ENCODE measurements around the gene RASA3.

The RASA3 gene

DNA sequence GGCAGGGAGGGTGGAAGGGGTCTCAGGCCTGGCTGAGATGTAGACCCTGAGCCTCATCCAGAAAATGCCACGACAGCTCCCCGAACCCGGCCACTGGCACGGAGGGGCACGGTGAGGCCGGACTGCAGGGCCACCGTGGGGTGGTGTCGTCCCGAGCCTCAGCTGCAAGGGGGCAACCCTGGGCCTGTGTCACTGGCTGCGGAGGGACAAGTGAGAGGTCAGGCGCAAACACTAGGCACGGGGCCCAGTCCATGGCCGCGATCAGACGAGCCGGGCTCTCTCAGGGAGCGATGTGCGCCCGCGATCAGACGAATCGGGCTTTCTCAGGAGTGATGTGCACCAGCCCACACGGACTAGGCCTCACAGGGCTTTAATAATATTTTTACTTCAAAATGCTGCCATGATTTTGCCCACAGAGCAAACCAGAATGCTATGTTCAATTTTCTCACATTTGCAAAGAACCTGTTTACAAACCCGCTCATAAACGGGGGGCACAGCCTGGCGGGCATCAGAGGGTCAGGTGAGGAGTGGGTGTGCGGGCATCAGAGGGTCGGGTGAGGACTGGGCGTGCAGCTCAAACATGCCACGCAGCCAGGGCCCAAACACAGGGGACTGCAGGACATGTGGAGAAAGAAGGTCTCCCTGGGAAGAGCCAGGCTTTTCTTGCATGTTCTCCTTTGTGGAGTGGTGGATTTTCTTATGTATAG, 115.9 kb downstream of the RASA3 start:
- DNase-seq: no peak

- DNase-seq: peak in 1 of 2 donors; percentile 19
Measured at GRCh38 chr13:114015969-114016295, 116.5 kb downstream of the RASA3 start.

GRCh38 chr13:114015111-114015968, 117.1 kb downstream of the RASA3 start:
- DNase-seq: no peak

- DNase-seq: no peak
Measured at GRCh38 chr13:114013952-114014629, 118.3 kb downstream of the RASA3 start.

GRCh38 chr13:114013336-114013735, 119.1 kb downstream of the RASA3 start:
- DNase-seq: no peak

DNA sequence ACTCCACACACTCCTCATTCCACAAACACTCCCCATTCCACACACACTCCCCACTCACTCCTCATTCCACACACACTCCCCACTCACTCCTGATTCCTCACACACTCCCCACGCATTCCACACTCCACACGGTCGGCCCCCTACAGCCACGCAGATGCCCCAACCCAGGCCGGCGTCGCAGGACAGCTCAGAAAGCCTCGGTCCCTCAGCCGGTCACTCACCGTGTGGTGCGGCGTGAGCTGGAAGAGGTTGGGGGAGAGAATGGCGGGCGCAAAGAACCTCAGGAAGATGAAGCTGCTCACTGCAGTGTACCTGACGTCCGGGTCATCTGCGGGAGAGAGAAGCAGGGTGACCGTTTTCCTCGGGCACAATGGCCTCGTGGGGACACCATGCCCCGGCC, 119.5 kb downstream of the RASA3 start:
- no peak for DNase-seq

GRCh38 chr13:114012141-114012540, 120.3 kb downstream of the RASA3 start:
- no peak for DNase-seq

DNA sequence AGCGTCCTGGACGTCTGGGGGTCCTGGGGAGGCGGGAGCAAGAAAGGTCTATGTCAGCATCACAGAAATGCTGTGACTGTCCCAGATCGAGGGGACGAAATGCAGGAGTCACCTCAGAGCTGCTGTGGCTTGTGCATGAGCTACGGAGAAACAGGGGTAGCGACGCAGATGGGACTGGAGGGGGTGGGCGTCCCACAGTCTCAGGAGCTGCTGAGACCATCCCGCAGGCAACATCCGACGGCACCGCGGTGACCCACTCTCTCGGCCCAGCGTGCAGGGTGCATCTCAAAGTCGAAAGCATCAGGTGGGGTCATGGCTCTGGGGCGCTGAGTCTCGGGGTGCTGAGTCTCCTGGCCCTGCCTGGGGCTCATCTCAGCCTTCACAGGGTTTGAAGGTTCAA, 121.2 kb downstream of the RASA3 start:
- no peak for DNase-seq

DNA sequence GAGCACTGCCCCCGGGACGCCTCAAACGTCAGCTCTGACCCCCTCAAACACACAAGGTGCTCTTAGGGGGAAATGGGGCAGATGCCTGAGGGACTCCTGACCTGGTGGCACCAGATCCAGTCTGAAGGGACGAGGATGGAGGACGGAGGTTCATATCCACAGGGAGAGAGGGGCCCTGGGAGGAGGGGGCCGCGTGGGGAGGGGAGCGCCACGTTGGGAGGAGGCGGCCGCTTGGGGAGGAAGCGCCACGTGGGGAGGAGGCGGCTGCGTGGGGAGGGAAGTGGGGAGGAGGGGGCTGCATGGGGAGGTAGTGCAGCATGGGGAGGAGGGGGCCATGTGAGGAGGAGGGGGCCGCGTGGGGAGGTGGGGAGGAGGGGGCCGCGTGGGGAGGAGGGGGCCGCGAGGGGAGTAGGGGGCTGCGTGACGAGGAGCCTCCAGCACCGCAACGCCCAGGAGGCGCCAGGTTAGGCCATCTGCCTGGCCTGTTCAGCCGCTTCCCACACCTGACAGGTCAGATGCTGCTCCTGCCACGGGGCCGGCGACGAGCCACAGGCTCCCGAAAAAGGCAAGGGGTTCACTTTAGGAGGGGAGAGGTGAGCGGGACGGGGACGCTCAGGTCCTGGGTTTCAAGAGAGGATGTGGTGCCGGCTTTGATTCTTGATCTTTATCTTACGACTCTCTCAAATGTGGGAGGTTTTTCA, 121.9 kb downstream of the RASA3 start:
- no peak for DNase-seq

GRCh38 chr13:114009590-114010400, 122.6 kb downstream of the RASA3 start:
- DNase-seq: no peak

GRCh38 chr13:114008964-114009589, 123.3 kb downstream of the RASA3 start:
- DNase-seq: no peak

DNA sequence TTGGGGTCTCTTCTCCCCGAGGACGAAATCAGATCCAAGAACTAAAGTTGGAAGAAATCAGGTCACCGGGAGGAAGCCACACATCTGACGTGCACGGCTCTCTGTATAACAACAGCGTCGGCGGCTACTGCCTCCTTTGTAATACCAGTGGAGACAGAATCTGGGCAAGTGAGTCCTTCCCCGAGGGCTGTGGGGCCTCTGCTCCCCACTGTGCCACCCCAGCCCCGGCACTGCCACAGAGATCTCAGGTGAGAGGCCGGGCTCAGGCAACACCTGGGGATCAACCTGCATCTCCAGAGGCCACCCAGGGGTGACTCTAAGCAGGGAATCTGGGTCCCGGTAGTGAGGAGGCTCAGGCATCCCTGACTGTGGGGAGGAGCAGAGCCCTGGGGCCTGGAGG, 124.9 kb downstream of the RASA3 start:
- no peak for DNase-seq

DNA sequence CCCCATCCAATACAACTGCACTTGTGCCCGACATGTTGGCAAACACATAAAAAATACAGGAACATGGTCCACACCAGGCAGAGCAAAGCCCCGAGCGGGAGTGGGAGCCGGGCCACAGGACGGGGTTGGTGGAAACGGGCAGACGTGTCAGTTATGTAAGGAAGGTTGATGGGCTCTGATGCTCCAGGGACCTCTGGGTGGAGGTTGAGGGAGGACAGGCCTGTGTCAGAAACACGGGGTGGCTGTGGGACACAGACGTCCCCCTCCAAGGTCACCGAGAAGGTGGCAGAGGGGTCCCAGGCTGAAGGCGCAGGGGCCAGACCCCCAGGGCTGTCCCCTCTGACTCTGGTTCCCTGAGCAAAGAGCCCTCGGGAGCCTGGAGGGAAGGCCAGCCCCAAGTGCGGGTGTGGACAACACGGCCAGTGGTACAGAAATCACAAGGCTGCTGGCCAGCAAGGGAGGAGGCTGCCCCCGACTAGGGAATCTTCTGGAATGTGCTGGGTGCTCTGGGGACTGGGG, 127.2 kb downstream of the RASA3 start:
- DNase-seq: no peak

GRCh38 chr13:114004420-114005205, 127.8 kb downstream of the RASA3 start:
- no peak for DNase-seq

DNA sequence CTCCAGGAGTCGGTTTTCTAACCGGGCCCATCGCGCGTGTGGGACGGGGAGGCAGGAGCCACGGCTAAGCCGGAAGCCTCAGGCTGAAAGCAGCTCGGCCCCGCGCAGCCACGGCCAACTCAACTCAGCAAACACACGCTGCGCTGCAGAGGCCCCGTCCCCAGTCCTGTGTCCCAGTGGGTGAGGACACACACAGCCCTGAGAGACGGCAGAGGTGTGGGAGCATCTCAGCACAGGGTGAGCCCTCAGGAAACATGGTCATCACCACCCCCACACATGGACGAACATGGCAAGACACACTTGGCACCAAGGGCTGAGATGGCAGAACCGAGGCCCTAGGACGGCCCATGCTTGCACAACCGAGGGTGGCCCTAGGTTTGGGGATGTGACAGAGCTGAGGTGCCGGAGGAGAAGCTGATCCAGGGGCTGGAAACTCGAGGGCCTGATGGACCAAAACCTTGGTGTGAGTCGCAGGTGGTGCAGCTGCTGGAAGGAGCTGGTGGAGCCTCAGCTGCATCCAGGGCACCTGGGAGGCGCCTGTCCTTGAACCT, 129.6 kb downstream of the RASA3 start:
- no peak for DNase-seq

DNA sequence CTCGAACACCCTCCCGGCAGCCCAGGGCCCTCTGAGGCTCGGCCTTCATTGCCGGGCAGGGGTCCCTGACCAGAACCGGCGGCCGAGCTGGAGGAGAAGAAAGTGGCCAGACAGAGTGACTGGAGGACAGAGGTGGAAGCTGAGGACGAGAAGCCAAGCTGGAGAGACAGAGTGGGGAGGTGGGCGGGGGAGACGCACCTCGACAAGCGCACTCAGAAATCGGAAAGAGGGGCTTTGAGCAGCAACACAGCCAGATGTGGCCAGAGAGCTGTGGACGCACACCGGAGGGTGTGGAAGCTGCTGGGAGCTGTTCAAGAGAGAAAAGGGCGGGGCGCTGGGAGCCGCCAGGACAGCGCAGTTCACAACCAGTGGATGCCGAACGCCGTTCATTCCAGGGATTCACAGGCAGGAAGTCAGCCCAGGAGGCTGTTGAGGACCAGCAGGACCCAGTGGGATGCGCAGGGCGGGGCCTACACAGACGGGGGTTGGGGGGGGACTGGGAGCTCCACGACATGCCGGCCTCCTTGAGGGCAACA, 130.3 kb downstream of the RASA3 start:
- no peak for DNase-seq

- no peak for DNase-seq
Measured at GRCh38 chr13:114001331-114002008, 131.0 kb downstream of the RASA3 start.

DNA sequence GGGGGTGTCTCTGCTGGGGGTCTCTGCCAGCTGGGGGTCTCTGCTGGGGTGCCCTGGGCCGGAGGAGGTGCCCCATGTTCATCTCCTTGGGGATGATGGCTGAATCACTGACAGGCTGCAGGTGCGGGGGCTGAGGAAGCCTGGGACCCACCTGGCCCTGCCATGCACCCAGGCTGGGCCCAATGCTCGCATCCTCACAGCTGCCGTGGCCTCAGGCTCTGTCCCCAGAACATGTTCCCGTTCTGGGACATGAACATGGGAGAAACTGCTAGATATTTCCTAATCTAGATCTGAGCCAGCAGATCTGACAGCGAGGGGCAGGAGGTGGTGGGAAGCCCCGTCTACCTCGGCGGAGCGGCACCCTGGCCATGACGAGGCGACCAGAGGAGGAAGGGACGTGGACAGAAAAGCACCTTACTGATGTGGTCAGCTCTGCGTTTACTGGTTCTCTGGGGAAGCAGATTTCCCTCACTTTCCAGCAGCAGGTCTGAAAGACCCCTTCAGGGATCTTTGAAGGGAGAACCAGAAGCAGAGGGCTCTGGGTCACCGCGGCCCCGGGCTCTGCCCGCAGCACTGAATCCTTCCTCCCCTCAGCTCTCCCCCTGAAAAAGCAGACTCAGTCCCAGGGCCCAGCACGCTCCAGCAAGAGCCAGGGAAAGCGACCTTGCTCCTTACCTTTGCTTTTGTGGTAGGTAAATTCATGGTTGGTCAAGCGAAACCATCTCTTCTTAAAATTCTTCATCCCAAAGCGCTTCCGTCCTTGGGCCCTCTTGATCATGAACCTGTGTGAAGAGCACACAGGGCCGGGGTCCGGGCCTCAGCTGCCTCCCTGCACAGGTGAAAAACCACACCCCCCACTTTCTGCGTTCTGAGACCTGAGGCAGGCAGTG, 132.0 kb downstream of the RASA3 start:
- DNase-seq: no peak

DNA sequence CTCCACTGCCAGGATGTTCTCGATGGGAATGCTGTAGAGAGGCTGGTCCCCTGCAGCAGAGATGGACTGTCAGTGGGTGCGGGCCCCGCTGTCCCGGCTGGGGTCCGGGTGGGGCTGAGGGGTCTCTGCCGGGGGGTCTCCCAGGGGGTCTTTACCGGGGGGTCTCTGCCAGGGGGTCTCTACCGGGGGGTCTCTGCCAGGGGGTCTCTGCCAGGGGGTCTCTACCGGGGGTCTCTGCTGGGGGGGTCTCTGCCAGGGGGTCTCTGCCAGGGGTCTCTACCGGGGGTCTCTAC, 132.9 kb downstream of the RASA3 start:
- DNase-seq: no peak

Measured in stimulated activated CD4-positive, alpha-beta T cell treated with anti-CD3 and anti-CD28 coated beads, Interleukin-2, amount 100 ng/mL, for 24 hours (primary cell).